Testis (tissue), 3 donors: ENCODE measurements around the gene PLPPR1. TPM values are rescaled to one million over a fixed set of nuclear protein-coding genes. Genes with fewer than 3 reads are reported as not detected.

ENCODE experiments used
- DNase-seq: peaks from one replicate; pipeline ENCODE4 v3.0.0-alpha.2; 2019
- H3K27ac ChIP-seq, 2 donors: fragments of 200-600 bp; sonication (generic); one replicate each; pipeline ENCODE4 v1.5.1; 2019
- H3K27me3 ChIP-seq: fragments of 200-600 bp; sonication (generic); one replicate; pipeline ENCODE4 v1.5.1; 2019
- H3K36me3 ChIP-seq: fragments of 200-600 bp; sonication (generic); one replicate; pipeline ENCODE4 v1.5.1; 2017; ENCODE audit warnings: low read depth; ENCODE audit errors: missing control alignments
- H3K4me1 ChIP-seq: fragments of 200-600 bp; sonication (generic); one replicate; pipeline ENCODE4 v1.5.1; 2019
- H3K4me3 ChIP-seq, 2 donors: fragments of 200-600 bp; sonication (generic); one replicate each; pipeline ENCODE4 v1.5.1; 2017 to 2019
- H3K9me3 ChIP-seq: fragments of 200-600 bp; sonication (generic); one replicate; pipeline ENCODE4 v1.5.1; 2017
- POLR2A ChIP-seq: fragments of 450-650 bp; IDR thresholded peaks from one replicate; pipeline ENCODE4 v1.6.1; 2017; ENCODE audit warnings: antibody characterized with exemption, mild to moderate bottlenecking, moderate library complexity
- WGBS, 2 donors: methylation state at CpG; one replicate each; pipeline ENCODE4 v1.1.5; 2018; 5-methylcytosine and 5-hydroxymethylcytosine counted together
- intact Hi-C: fragments of 100-400 bp; cut with DNase I; formaldehyde crosslinking; loops from one replicate; pipeline ENCODE4 v1.15.1; 2023; ENCODE audit warnings: low total_unique reads
- polyA plus RNA-seq: library from polyadenylated mRNA; stranded (reverse); fragments of 350-450 nt; fragmentation: Illumina TruSeq; extraction: RNeasy Lipid Tissue Mini Kit (QIAGEN cat#74804); gene quantifications from one replicate; pipeline ENCODE4 v1.2.3, GENCODE V29; 2014; ENCODE audit warnings: low read depth, low replicate concordance; ENCODE audit not compliant: insufficient read depth
- total RNA-seq, 2 donors: library from RNA; depleted of rRNA; stranded (reverse); fragments of >200 nt; gene quantifications; one replicate each; pipeline ENCODE4 v1.2.3, GENCODE V29; 2016
- TF ChIP-seq, protein P1 (sequence below), 3 experiments: fragments of 450-650 bp in 2 of 3; fragments of 200-600 bp in 1 of 3; sonication (generic) in 1 of 3; IDR thresholded peaks; one replicate each; pipeline ENCODE4 v1.5.1; 2016 to 2019; ENCODE audit warnings: antibody characterized with exemption in 3 of 3, mild to moderate bottlenecking in 2 of 3, moderate library complexity in 1 of 3

The PLPPR1 gene
- total and polyA plus RNA-seq, 3 donors from 2014 or later = 1.2 to 2.9 (median 2.5) TPM

GRCh38 chr9:101354143-101354764, 325.7 kb downstream of the PLPPR1 start:
- Histone ChIP-seq H3K27me3 (no peaks in the 10 kb centered on the region), H3K36me3 (no peaks in the 10 kb centered on the region), H3K4me1 (no peaks in the 10 kb centered on the region), H3K27ac (no peak overlapping the region), H3K4me3 (no peak overlapping the region), H3K9me3 (no peaks in the 10 kb centered on the region)
- TF ChIP-seq, protein P1, sequence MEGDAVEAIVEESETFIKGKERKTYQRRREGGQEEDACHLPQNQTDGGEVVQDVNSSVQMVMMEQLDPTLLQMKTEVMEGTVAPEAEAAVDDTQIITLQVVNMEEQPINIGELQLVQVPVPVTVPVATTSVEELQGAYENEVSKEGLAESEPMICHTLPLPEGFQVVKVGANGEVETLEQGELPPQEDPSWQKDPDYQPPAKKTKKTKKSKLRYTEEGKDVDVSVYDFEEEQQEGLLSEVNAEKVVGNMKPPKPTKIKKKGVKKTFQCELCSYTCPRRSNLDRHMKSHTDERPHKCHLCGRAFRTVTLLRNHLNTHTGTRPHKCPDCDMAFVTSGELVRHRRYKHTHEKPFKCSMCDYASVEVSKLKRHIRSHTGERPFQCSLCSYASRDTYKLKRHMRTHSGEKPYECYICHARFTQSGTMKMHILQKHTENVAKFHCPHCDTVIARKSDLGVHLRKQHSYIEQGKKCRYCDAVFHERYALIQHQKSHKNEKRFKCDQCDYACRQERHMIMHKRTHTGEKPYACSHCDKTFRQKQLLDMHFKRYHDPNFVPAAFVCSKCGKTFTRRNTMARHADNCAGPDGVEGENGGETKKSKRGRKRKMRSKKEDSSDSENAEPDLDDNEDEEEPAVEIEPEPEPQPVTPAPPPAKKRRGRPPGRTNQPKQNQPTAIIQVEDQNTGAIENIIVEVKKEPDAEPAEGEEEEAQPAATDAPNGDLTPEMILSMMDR (IDR thresholded peaks at IDR 0.05) = no peak
- TF ChIP-seq POLR2A = no peak
- intact Hi-C loops = no loop called here
- no peak for DNase-seq
- WGBS, 2 donors = 79 to 80% methylated on average over 5 of the region's 5 CpGs

GRCh38 chr9:101354765-101355708, 326.5 kb downstream of the PLPPR1 start:
- Histone ChIP-seq H3K9me3 (no peaks in the 10 kb centered on the region), H3K4me3 (no peak overlapping the region), H3K27me3 (no peaks in the 10 kb centered on the region), H3K4me1 (no peaks in the 10 kb centered on the region), H3K36me3 (no peaks in the 10 kb centered on the region), H3K27ac (no peak overlapping the region)
- 80 to 84% methylated on average over 7 of the region's 7 CpGs for WGBS, 2 donors
- TF ChIP-seq, protein P1 (IDR thresholded peaks at IDR 0.05) = no peak
- no peak for TF ChIP-seq POLR2A
- intact Hi-C loops = no loop called here
- DNase-seq = no peak

DNA sequence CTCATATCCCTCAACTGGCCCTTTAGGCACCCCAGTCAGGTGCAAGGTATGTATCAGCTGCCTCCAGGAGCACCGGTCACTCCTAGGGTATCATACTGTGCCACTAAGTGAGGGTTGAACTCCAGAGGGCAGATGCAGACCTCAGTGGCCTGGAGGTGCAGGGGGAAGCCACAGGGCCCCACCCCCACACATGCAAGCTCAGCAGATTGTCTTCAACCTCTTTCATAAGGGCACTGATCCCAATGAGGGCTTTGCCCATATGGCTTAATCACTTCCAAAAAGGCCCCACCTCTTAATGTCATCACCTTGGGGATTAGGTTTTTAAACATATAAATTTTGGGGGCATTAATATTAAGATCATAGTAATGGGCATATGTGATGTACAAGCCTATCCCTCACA, 328.1 kb downstream of the PLPPR1 start:
- no peaks in the 10 kb centered on the region for H3K9me3 ChIP-seq
- intact Hi-C loops = no loop called here
- no peak overlapping the region for H3K27ac ChIP-seq
- no peaks in the 10 kb centered on the region for H3K36me3 ChIP-seq
- TF ChIP-seq POLR2A = no peak
- TF ChIP-seq, protein P1 (IDR thresholded peaks at IDR 0.05) = no peak
- no peaks in the 10 kb centered on the region for H3K27me3 ChIP-seq
- DNase-seq = no peak
- H3K4me3 ChIP-seq = no peak overlapping the region
- H3K4me1 ChIP-seq = no peaks in the 10 kb centered on the region
- 33 to 56% methylated on average over 1 of the region's 1 CpG for WGBS, 2 donors

GRCh38 chr9:101359679-101360078, 331.2 kb downstream of the PLPPR1 start:
- H3K4me3 ChIP-seq = no peak overlapping the region
- H3K9me3 ChIP-seq = no peaks in the 10 kb centered on the region
- no peaks in the 10 kb centered on the region for H3K27me3 ChIP-seq
- no peaks in the 10 kb centered on the region for H3K4me1 ChIP-seq
- WGBS, 2 donors = 73 to 77% methylated on average over 1 of the region's 1 CpG
- no peak overlapping the region for H3K27ac ChIP-seq
- no peak for DNase-seq
- no peaks in the 10 kb centered on the region for H3K36me3 ChIP-seq
- intact Hi-C loops = no loop called here
- no peak for TF ChIP-seq POLR2A
- TF ChIP-seq, protein P1 (IDR thresholded peaks at IDR 0.05) = no peak
